HEK293 (cell line): ENCODE measurements around the gene RABAC1.
A peak's percentile ranks its signal among the peaks of the same experiment; 100 is the strongest.

Experiments used
- CTCF ChIA-PET: fragments of 350-600 bp; formaldehyde crosslinking; extraction: SDS; loops from one replicate; lab custom pipeline; 2021; ENCODE audit warnings: antibody characterized with exemption; lab: Yijun Ruan, JAX
- POLR2A ChIA-PET: fragments of 300-600 bp; formaldehyde crosslinking; extraction: SDS; loops from one replicate; lab custom pipeline; 2020; ENCODE audit warnings: antibody characterized with exemption, inconsistent platforms; lab: Yijun Ruan, JAX
- H3K27ac ChIP-seq: fragments of 200-500 bp; sonication (Bioruptor generic); 2 replicates; pipeline ENCODE4 v1.5.1; 2014; ENCODE audit warnings: low read depth, low read length, control low read depth, inconsistent platforms; ENCODE audit errors: extremely low read depth
- H3K36me3 ChIP-seq, 2 experiments: fragments of 200-500 bp in 1 of 2; sonication (Bioruptor generic) in 1 of 2; 1 replicate in 1 of 2; 2 replicates in 1 of 2; pipeline ENCODE4 v1.5.1; 2014 to 2017; ENCODE audit warnings: inconsistent platforms in 2 of 2, low read length in 2 of 2; ENCODE audit not compliant: control insufficient read depth in 2 of 2, insufficient read depth in 1 of 2
- H3K4me1 ChIP-seq: fragments of 200-500 bp; sonication (Bioruptor generic); 2 replicates; pipeline ENCODE4 v1.5.1; 2014; ENCODE audit warnings: mild to moderate bottlenecking, low read length, inconsistent platforms; ENCODE audit not compliant: control insufficient read depth, insufficient read depth
- H3K4me3 ChIP-seq: 2 replicates; pipeline ENCODE4 v1.5.1; 2011; ENCODE audit warnings: low read depth, mild to moderate bottlenecking, control low read depth, low read length, moderate library complexity
- H3K9me3 ChIP-seq: fragments of 200-500 bp; sonication (Bioruptor generic); 2 replicates; pipeline ENCODE4 v1.5.1; 2014; ENCODE audit warnings: low read depth, low read length, inconsistent platforms; ENCODE audit not compliant: control insufficient read depth, insufficient read depth
- GLIS2 ChIP-seq: fragments of 450-650 bp; formaldehyde crosslinking; IDR thresholded peaks from 2 replicates; pipeline ENCODE4 v1.5.1; 2016; ENCODE audit warnings: missing biosample characterization, missing genetic modification characterization
- IKZF3 ChIP-seq: fragments of 450-650 bp; IDR thresholded peaks from 2 replicates; pipeline ENCODE4 v1.5.0; 2018; ENCODE audit warnings: missing biosample characterization, mild to moderate bottlenecking, missing genetic modification characterization, moderate library complexity
- KLF1 ChIP-seq: fragments of 450-650 bp; formaldehyde crosslinking; IDR thresholded peaks from 2 replicates; pipeline ENCODE4 v1.5.1; 2016; ENCODE audit warnings: missing biosample characterization, missing genetic modification characterization
- KLF8 ChIP-seq: fragments of 450-650 bp; formaldehyde crosslinking; IDR thresholded peaks from 2 replicates; pipeline ENCODE4 v1.5.1; 2016; ENCODE audit warnings: missing biosample characterization, missing genetic modification characterization
- PATZ1 ChIP-seq: fragments of 450-650 bp; formaldehyde crosslinking; IDR thresholded peaks from 2 replicates; pipeline ENCODE4 v1.5.1; 2016; ENCODE audit warnings: missing biosample characterization, missing genetic modification characterization
- PBX3 ChIP-seq: sonication (generic); formaldehyde crosslinking; IDR thresholded peaks from 2 replicates; pipeline ENCODE4 v1.8.1; 2022; ENCODE audit warnings: mild to moderate bottlenecking, moderate library complexity, missing genetic modification reagents
- ZBTB10 ChIP-seq: fragments of 450-650 bp; formaldehyde crosslinking; IDR thresholded peaks from 2 replicates; pipeline ENCODE4 v1.5.1; 2016; ENCODE audit warnings: missing biosample characterization, missing genetic modification characterization
- ZBTB21 ChIP-seq: fragments of 450-650 bp; formaldehyde crosslinking; IDR thresholded peaks from 2 replicates; pipeline ENCODE4 v1.5.1; 2017; ENCODE audit warnings: missing biosample characterization, missing genetic modification characterization
- ZBTB7A ChIP-seq: fragments of 450-650 bp; formaldehyde crosslinking; IDR thresholded peaks from 2 replicates; pipeline ENCODE4 v1.5.1; 2016; ENCODE audit warnings: low read depth, missing biosample characterization, missing genetic modification characterization
- ZNF138 ChIP-seq: fragments of 450-650 bp; formaldehyde crosslinking; IDR thresholded peaks from 2 replicates; pipeline ENCODE4 v1.5.1; 2016; ENCODE audit warnings: missing biosample characterization, missing genetic modification characterization, borderline replicate concordance
- ZNF211 ChIP-seq: fragments of 450-650 bp; formaldehyde crosslinking; IDR thresholded peaks from 2 replicates; pipeline ENCODE4 v1.5.1; 2016; ENCODE audit warnings: low read depth, missing biosample characterization, missing genetic modification characterization
- ZNF248 ChIP-seq: fragments of 450-650 bp; formaldehyde crosslinking; IDR thresholded peaks from 2 replicates; pipeline ENCODE4 v1.5.1; 2017; ENCODE audit warnings: missing biosample characterization, missing genetic modification characterization
- ZNF26 ChIP-seq: fragments of 450-650 bp; formaldehyde crosslinking; IDR thresholded peaks from 2 replicates; pipeline ENCODE4 v1.5.1; 2016; ENCODE audit warnings: missing biosample characterization, missing genetic modification characterization
- ZNF366 ChIP-seq: fragments of 450-650 bp; formaldehyde crosslinking; conservative IDR thresholded peaks from 2 replicates; pipeline ENCODE4 v1.5.1; 2016; ENCODE audit warnings: missing biosample characterization, missing genetic modification characterization
- ZNF416 ChIP-seq: fragments of 450-650 bp; formaldehyde crosslinking; IDR thresholded peaks from 2 replicates; pipeline ENCODE4 v1.5.1; 2016; ENCODE audit warnings: missing biosample characterization, missing genetic modification characterization
- ZNF423 ChIP-seq: fragments of 450-650 bp; formaldehyde crosslinking; IDR thresholded peaks from 2 replicates; pipeline ENCODE4 v1.5.1; 2016; ENCODE audit warnings: missing biosample characterization, missing genetic modification characterization
- ZNF76 ChIP-seq: fragments of 450-650 bp; formaldehyde crosslinking; IDR thresholded peaks from 2 replicates; pipeline ENCODE4; 2016; ENCODE audit warnings: low read depth, missing biosample characterization, missing genetic modification characterization, borderline replicate concordance
- ZNF830 ChIP-seq: fragments of 450-650 bp; IDR thresholded peaks from 2 replicates; pipeline ENCODE4 v1.5.0; 2018; ENCODE audit warnings: missing biosample characterization, missing genetic modification characterization, low read depth, mild to moderate bottlenecking, moderate library complexity
- ZNF837 ChIP-seq: fragments of 450-650 bp; formaldehyde crosslinking; IDR thresholded peaks from 2 replicates; pipeline ENCODE4 v1.5.1; 2016; ENCODE audit warnings: missing biosample characterization, missing genetic modification characterization
- ZSCAN16 ChIP-seq: fragments of 450-650 bp; formaldehyde crosslinking; IDR thresholded peaks from 2 replicates; pipeline ENCODE4 v1.5.1; 2016; ENCODE audit warnings: missing biosample characterization, missing genetic modification characterization

RABAC1 gene

DNA sequence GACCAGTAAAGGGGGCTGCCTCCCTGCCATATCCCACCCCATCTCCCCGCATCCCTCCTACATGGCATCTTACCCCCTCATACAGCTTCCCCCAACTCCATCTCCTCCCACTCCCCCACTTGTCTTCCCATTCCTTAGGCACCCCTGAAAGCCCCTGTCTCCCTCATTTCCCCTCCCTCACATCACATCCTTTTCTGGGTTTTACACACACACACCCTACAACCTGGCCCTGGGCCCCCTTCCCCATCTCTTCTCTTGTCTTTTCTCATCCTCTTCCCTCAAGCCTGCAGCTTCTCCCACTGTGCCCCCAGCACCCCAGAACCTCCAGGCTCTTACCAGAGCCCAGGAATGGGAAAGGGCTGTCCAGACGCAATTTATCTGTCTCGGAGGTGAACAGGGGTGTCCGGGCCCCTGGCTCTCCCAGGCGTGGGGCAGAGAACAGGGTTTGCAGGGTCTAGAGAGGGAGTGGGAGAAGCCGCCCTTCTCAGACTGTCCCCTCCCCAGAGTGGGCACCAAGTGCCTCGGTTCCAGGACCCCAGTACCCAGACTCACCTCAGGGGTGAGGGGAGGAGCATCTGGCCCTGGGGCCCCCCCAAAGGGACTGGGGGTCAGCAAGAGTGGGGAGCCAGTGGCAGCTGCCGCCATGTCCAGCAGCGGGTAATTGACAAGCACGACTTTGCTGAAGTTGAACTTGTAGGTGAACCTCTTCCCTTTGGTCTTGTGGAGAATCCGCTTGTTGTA, 50.2 kb downstream of the RABAC1 start:
- no peak for TF ChIP-seq ZNF830 (tag by site-specific recombination)
- no peak for TF ChIP-seq ZBTB10 (tag by site-specific recombination)
- 0 out of 2 replicates have a peak, but pooled peaks have one; percentile 52 for TF ChIP-seq ZBTB7A (tag by site-specific recombination)
- TF ChIP-seq ZNF837 (tag by site-specific recombination) = no peak
- POLR2A ChIA-PET = no interaction called here

DNA sequence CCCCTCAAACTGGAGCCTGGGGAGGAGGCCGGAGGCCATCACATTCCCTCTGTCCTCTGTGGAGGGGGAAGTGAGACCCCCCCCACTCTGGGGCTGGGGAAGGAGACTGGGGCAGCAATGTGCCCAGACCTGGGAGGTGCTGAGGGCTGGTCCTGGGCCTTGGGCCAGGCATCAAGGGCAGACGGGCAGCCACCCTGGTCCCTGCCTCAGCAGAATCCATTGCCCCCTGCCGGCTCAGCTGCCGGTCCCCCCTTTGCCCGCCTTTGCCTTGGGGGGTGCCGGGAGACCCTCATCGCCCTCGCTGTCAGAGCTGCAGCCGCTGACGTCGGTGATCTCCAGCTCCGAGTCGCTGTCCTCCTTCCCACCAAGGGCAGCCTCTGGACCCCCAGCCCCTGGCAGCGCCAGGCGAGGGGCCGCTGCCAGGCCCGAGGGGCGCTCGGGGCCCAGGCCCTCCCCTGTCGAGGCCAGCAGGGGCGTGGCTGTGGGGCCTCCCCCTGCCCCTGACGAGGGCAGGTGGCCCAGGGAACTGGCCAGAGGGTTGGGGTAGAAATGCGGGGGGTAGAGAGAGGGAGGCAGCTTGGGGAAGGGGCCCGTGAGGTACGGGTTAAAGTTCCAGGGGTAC, 51.0 kb downstream of the RABAC1 start:
- Histone ChIP-seq H3K4me3 (no peak overlapping the region), H3K9me3 (no peaks in the 10 kb centered on the region), H3K36me3 (peaks cover 11 to 35% of the 10 kb centered on the region in 2 experiments), H3K27ac (no peak overlapping the region), H3K4me1 (no peaks in the 10 kb centered on the region)
- TF ChIP-seq GLIS2 (tag by site-specific recombination) (peak; percentile 31; the same call in 1 of the 2 replicates), ZNF26 (tag by site-specific recombination) (no peak)
- POLR2A ChIA-PET = no interaction called here
- CTCF ChIA-PET = interaction anchor here (0.7 kb wide), 1 partner anchor 26 kb away, joined by 3 read pairs; no protein-coding TSS in a partner anchor

More for the DNA sequence above, 50.2 kb downstream of the RABAC1 start:
- H3K4me1 ChIP-seq = no peaks in the 10 kb centered on the region
- no peaks in the 10 kb centered on the region for H3K9me3 ChIP-seq
- H3K36me3 ChIP-seq = peaks cover 10 to 27% of the 10 kb centered on the region in 2 experiments
- CTCF ChIA-PET = interaction anchor here (0.7 to 1.2 kb wide), 2 partner anchors 25 to 27 kb away, joined by 3 read pairs; no protein-coding TSS in a partner anchor
- no peak overlapping the region for H3K4me3 ChIP-seq
- H3K27ac ChIP-seq = no peak overlapping the region

- no peaks in the 10 kb centered on the region for H3K4me1 ChIP-seq
- H3K4me3 ChIP-seq = no peak overlapping the region
- ChIA-PET CTCF (interaction anchor here (0.6 to 1.0 kb wide), 3 partner anchors 30 to 1431 kb away, joined by 3 to 5 read pairs (median 3); no protein-coding TSS in a partner anchor), POLR2A (interaction anchor here (0.6 kb wide), 1 partner anchor 34 kb away, joined by 4 read pairs; no protein-coding TSS in a partner anchor)
- peaks cover 18 to 45% of the 10 kb centered on the region in 2 experiments for H3K36me3 ChIP-seq
- no peak overlapping the region for H3K27ac ChIP-seq
- no peaks in the 10 kb centered on the region for H3K9me3 ChIP-seq
- TF ChIP-seq IKZF3 (tag by site-specific recombination) (no peak), PBX3 (CRISPR knock-in tag) (no peak), ZNF248 (0 out of 2 replicates have a peak, but pooled peaks have one; percentile 49), ZNF366 (peak; percentile 57; the same call in 1 of the 2 replicates), ZNF423 (tag by site-specific recombination) (no peak), ZNF138 (no peak), KLF8 (tag by site-specific recombination) (peak; percentile 54), ZNF416 (tag by site-specific recombination) (no peak), ZSCAN16 (tag by site-specific recombination) (no peak), ZNF76 (tag by site-specific recombination) (no peak), PATZ1 (tag by site-specific recombination) (peak; percentile 56), ZBTB21 (no peak), KLF1 (tag by site-specific recombination) (peak; percentile 89), ZNF830 (tag by site-specific recombination) (no peak), ZNF211 (no peak)
Observed at GRCh38 chr19:41906916-41907680, 52.0 kb downstream of the RABAC1 start.
